NCI-H2029 treated with DMSO at 0.1 percent for 48 hours (cell line): ENCODE data around the gene RGCC.

Experiments used
- DNase-seq: peaks from one replicate; lab custom pipeline; 2025; lab: John Stamatoyannopoulos, UW

The RGCC gene

DNA sequence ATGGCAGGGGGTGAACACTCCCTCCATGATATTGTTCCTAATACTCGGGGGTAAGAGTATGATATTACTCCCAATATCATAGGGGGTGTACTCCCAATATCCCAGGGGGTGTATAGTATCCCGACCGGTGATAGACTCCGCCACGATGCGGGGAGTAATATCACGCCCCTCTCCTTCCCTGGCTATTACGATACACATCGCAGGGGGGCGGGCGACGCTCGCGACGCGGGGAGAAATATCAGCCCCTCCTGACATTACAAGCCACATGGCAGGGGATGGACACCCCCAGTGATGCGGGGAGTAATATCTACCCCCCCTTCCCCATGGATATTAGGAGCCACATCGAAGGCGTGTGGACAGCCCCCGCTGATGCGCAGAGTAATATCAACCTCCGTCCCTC, 3.2 kb upstream of the RGCC start:
- DNase-seq: no peak

DNA sequence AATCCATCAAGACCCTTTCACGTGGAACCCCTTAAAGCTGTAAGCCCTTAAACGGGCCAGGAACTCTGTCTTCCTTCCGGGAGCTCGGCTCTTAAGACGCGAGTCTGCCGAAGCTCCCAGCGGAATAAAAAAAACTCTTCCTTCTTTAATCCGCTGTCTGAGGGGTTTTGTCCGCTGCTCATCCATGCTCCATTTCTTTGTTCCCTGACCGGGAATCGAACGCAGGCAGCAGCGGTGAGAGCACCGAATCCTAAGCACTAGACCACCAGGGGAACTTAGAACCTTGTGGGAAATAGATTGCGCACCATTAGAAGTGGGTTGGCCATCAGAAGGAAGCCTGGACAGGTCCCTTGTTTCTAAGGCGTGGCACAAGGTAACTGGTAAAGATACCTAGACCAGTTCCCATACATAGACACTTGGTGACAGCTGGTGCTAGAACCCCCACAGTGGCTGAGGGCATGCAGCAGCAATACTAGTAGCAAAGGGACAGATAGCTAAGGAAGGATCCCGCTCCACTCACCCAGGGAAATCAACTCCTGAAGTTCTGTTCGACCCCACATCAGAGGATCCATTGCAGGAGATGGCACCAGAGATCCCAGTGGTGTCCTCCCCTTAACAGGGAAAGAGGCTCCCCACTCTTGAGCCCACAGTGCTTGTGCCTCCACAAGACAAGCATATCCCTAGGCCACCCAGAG, 1.5 kb upstream of the RGCC start:
- DNase-seq: no peak

DNA sequence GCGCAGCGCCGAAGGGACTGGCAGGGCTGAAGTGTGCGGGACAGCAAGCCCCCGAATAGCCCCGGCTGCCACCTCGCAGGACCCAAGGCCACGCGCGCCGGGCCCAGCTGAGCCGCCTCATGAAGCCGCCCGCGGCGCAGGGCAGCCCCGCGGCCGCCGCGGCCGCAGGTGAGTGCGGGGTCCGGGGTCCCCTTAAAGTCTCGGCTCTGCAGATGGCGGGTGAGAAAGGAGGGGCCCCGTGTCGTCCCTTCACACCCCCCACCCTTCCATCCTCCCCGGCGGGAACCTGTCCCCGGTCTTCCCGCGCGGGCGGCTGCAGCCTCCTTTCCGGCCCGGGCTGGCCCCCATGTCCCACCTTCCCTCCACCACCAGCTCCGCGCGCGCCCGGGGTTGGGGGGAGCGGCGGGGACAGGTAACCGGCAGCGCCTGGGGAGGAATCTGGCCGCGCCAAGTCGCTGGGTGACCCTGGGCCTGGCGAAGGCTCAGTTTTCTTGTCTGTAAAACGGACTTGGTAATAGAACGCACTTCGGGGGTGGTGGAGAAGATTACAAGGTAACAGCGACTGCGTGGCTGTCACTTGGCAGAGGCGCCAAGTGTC, 338 bp downstream of the RGCC start:
- DNase-seq: no peak

DNA sequence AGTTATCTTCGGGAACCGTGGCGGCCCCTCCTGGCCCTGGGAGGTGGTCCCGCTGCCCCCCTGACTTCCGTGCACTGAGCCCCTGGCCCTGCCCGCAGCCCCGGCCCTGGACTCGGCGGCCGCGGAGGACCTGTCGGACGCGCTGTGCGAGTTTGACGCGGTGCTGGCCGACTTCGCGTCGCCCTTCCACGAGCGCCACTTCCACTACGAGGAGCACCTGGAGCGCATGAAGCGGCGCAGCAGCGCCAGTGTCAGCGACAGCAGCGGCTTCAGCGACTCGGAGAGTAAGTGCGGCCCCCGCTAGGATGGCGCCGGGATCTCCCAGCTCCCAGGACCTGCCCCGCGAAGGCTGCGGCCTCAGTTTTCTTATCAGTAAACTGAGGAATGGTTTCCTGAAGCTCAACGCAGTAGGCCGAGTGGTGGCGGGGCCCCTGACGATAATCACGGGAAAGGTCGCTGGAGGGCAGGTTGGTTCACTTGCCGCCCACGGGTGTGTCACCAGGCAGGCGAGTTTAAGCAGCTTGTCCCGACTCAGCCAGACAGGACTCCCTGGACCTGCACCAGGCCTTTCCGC, 924 bp downstream of the RGCC start:
- DNase-seq: no peak

DNA sequence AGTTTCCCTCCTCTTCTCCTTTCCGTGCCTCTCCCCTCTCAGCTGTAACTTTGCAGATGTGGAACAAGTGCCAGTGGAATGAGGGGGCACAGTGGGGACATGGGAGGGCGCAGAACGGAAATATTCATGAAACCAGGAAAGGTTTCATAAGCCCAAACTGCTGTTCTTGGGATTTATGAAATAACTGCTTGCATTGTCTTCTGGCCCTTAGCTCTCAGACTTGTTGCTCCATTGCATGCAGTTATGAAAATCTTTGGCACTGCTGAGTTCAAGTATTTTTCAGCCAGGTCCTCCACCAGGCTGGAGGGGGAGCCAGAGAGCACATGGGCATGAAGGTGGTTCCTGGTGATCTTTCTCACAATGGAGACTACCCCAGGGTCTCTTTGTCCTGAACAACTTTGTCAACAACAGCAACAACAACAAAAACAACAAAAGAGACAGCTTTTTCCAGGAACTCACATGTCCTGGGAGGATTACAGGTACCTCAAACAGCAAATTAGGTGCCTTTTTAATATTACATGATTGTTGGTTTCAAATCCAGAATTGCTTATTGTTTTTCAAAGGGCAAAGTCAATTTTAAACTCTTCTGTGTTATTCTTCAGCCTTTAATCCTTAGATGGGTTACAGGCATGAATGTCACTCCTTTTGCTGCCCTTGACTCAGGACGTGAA, 1.5 kb downstream of the RGCC start:
- DNase-seq: no peak

DNA sequence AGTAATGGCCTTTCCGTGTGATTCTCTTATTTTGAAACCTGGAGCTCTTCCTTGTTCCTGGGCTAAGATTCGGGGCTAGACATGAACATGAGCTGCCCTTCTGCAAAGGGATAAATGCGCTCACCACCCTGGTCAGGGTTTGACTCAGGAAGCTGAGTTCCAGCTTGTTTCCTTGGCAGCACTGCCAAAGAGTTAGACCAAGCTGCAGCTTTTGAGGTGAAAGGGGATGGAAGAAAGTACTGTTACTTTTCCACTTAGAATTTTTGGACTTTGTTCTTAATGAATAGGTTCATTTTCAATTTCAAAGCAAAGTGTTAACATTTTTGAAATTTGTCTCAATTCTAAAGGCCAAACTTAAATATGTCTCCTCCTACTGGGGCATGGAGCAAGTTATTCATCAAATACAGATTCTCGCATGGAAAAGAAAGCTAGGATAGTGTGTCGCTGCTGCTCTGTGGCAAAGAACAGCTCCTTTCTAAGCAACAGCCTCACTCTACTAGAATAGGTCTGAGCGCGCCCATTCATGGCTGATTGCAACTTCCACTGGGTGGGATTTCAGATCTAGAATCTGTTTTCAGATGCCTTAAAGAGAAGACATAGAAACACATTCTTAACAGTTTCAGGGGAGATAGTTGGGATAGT, 2.2 kb downstream of the RGCC start:
- DNase-seq: no peak

DNA sequence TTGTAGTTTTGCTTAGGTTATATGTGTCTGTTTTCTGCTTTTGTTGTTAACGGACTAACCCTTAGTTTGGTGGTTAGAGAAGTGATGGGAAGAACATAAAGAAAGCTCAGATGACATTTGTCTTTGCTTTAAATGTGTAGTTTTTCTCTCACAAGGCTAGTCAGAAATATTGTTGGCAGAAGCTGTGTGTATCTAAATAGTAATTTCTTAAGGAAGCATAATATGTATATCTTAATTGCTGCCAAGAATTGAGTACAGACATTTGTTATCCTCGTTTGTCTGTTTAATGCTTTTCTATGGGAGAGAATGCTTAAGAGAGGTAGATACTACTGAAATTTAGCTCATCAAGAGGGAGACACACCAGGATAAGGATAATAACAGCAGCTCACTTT, 2.7 kb downstream of the RGCC start:
- DNase-seq: no peak

DNA sequence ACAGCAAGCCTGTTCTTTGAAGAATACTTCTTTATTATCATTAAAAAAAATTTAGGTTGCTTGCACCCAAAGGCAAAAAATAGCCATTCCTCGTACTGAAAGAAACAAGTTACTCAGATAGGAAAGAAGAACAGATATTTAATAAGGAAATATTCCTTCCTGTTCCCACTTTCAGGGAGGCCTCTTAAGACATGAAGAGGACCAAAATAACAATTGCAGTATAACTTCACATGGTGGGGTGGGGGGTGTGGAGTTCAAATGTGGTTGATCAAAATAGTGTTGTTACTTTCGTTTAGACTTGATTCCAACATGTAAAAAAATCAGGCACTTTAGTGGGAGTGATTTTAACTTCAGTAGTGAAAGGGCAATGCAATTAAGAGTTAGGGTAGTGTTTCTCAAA, 3.6 kb downstream of the RGCC start:
- DNase-seq: no peak

DNA sequence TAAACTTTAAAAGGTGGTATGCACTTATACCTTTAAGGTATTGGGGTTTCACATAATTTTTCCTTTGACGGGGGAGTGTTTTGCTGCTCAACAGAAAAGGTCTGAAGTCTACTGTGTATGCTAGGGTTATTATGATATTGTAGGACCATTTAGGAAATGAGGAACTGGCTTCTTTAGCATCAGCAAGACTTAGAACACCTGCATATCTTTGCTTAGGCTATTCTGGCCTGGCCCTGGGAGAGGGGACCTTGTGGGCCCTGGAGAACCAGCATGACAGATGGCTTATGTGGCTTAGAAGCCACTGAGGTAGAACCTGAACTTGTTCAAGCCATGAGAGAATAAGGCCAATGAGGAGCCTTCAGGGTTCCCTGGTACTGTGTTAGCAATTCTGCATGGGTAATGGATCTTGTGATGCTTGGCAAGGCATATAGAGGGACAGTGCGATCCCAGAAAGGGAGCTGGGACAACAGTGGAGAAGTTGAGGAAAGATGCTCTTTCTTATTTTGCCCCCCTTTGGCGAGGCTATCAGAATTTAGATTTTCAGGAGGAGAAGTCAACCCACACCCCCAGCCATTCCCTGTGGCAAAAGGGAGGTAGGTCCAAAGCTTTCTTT, 4.3 kb downstream of the RGCC start:
- DNase-seq: no peak

DNA sequence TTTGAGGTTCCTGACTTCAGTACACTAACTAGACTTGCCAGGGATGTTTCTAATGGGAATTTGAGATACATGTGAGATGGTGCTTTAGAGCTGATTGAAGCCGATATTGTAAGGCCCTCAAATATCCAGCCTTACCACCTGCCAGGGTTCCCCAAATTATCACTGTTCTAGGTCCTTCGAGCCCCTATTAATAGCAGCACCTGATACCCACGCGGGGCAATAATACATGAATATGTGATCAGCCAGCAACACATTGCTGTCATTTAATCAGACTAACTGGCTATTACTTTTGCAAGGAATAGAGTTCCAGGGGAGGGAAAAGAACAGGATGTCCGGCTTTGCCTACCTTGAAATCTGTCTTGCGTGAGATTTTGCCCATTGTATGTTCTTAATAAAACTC, 5.1 kb downstream of the RGCC start:
- no peak for DNase-seq

DNA sequence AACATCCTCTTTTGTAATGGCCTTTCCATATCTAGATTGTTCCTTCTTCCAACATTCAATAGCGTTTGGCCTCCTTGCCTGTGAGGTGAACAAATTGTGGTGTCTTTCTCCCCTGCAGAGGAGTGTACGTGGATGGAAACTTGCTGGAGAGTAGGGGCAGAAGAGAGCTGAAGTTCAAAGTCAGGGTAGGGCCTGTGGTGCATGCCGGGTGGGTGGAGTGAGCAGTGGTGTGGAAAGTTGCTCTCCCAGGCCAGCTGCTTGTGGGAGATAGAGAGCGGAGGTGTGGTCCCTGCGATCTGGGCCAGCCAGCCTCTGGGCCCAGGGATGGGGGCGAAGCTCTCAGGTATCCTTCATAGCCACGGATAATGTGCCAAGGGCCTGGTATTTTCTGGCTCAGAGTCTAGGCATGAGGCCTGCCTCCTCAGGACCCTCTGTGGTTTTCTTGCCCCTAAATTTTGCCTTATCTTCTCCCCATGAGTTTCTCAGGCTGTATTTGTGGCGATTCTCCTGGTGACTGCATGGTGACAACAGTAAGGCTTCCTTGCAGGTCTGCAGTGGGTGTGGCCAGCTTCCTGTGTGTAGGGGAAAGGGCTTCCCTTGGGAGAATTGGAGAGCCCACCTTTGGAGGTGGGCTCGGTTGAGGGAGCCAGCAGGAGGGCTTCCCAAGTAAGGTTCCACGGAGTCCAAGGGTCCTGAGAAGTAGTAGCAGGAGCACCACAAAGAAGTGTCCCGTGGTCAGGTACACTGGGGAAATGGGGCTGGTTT, 6.7 kb downstream of the RGCC start:
- DNase-seq: no peak

DNA sequence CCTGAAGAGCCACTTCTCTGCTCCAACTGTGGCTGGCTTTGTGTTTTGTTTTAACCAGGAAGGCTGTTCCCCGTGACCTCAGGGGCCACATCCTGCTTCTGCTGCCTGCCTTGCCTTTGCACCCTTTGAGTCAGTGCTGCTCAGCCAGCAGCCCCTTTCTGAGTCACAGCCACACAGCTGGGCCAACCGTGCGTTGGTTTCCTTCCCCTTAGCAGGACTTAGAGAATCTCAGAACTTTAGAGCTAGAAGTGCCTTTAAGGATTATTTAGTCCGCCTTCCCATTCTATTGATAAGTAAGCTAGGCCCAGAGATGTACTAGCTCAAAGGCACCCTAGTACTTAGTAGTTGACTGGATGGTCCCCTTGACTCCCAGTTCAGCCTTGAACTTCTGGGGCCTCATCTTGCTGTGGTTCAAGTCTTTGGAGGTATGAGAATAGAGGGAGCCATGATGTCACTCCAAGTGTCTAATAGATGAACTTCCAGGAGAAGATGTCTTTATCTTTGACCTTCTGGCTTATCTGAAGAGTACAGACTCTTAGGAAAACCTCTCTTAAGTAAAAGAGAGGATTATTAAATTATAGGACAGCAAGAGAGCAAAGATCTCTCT, 8.0 kb downstream of the RGCC start:
- no peak for DNase-seq

DNA sequence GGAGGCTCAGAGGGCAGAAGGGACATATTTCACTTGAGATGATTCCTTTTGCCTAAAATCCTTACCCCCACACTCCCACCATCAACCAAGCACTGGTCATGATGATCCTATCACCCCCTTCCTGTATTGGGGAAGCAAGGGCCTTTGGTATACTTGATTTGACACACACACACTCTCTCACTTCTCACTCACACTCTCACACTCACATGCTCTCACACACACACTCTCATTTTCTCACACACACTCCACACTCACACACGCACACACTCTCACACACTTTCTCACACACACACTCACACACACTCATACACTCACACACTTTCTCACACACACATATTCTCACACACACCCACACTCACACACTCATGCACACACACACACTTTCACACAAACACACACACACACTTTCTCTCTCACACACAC, 8.6 kb downstream of the RGCC start:
- DNase-seq: no peak

DNA sequence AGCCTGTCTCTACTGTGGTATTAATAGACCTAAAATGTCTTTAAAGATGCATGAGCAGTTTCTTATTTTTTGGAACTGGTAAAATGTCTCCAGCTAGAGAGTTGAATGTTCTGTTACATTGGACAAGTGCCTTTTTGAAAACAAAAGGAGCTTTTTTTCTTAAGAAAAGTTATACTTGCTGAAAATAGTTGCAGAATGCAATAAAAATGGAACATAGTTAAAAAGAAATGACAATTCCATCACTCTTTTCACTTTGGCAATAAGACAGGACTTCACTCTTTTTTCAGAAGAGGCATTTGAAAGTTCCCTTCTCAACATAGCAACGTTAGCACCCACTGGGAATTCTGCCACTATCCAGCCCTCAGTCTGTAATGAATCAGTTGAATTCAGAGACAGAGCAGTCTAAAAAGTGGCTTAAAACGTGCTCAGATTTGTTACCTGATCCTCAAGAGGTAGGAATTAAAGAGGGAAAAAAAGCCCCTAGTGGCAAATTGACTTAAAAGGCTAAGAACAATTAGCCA, 10.1 kb downstream of the RGCC start:
- no peak for DNase-seq

DNA sequence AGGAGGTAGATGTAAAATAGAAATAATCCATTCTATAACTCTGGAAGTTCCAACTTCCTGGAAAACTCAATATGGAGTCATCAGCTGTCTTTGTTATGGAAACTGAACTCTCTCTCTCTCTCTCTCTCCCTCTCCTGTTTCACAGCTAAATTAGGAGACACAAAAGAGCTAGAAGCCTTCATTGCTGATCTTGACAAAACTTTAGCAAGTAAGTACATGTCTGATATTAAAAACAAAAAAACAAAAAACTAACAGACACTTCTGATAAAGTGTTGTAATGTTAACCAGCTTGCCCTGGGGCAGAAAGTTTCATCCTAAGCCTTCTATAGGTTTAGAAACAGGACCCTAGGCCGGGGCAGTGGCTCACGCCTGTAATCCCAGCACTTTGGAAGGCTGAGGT, 11.3 kb downstream of the RGCC start:
- DNase-seq: no peak

DNA sequence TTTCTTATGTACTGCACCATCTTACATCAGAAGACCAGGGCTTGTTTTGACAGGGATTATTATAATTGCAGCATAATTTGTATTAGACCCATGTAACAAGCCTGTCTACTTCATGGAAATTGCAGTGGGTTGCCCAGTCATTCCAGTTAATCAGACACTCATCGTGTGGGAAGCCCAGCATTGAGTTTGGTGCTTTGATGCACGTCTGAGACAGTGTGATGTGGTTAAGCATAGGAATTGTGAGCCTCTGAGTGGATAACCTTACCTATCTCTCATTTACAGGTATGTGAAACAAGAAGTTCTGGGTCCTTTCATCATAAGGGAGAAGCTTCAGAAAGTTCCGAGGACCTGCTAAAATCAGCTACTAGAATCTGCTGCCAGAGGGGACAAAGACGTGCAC, 12.8 kb downstream of the RGCC start:
- no peak for DNase-seq

DNA sequence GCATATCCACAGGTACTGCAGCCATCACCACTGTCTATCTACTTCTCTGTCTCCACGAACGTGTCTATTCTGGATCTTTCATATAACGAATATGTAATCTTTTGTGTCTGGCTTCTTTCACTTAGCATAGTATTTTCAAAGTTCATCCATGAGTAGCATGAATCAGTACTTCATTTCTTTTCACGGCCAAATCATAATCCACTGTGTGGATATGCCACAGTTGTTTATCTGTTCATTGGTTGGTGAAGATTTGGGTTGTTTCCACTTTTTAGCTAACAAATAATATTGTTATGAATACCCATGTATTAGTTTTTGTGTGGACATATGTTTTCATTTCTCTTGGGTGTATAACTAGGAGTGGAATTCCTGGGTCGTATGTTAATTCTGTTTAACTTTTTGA, 14.4 kb downstream of the RGCC start:
- DNase-seq: no peak

DNA sequence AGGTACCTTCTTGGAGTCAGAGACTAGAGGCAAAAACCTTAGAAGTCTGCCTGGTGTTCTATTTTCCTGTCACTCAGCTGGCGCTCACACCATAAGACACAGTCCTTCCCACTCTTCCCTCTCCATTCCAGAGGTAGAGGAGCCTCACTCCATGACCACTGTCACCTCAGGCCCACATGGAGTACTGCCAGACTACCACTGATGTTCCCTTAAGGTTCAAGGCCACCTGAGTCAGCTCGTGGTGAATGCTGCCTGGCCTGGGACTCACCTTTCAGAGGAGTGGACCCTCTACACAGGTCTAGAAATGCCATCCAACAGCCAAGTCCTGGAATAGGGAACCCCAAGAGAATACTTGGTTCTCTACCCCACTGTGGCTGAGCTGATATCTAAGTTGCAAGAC, 29.9 kb downstream of the RGCC start:
- no peak for DNase-seq

DNA sequence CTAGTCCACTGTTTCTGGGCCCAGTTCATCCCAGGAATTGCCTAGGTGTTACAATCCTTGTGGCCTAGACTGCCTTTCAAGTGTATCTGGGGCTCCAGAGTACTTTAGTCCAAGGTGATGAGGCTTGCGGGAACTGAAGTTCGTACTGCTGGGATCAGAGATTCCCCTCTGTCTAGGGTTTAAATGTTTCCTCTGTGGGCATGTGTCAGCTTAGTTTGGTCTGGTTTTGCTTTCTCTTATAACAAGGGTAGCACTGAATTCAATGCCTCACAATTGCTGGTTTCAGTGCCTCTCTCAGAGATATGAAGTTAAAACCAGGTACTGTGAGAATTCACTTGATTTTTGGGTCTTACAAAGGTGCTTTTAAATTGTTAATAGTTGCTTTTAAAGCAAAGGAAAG, 30.8 kb downstream of the RGCC start:
- no peak for DNase-seq

DNA sequence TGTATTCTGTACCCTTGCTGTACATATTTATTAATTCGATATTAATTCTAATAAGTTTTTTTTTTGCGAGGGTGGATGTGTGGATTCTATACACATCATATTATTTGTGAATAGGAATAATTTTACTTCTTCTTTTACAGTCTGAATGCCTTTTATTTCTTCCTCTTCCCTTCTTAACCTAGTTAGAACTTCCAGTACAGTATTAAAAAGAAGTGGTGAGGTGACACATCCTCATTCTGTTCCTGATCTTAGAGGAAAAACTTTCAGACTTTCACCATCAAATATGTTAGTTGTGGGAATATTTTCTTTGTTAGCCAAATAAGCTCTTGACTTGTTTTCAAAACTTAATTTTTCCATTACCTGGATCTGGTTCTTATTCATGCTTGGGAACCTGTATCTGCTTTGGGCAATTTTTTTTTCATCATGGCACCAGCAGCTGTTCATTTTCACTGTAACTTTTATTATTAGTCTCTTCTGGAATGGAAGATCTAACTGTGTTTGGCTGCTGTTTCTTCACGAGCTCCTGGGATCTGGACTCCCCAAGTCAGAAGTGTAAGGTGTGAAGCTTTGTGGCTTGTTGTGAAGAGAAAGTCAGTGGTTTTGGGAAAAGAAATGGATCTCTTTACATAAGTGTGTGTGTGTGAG, 33.1 kb downstream of the RGCC start:
- DNase-seq: no peak
